GM23338 (cell line): ENCODE measurements around the gene VWCE.
"Not testable (repeated sequence)": the region's sequence is repeated elsewhere in the genome, so short reads cannot be mapped to it uniquely, and the experiment has no call there.

ENCODE experiments used
- CTCF ChIP-seq, 2 experiments: fragments of 200-600 bp in 1 of 2; sonication (generic) in 1 of 2; conservative IDR thresholded peaks; 2 replicates each; pipeline versions ENCODE4 v1.5.1 to v1.6.1; 2016 to 2017; ENCODE audit warnings: antibody characterized with exemption in 2 of 2, low read depth in 2 of 2, mild to moderate bottlenecking in 2 of 2, moderate library complexity in 1 of 2
- ETS1 ChIP-seq: IDR thresholded peaks from 2 replicates; pipeline ENCODE4 v1.6.1; 2016; ENCODE audit warnings: antibody characterized with exemption
- EZH2 ChIP-seq: fragments of 200-600 bp; sonication (generic); IDR thresholded peaks from one replicate; pipeline ENCODE4 v1.8.0; 2017; ENCODE audit warnings: antibody characterized with exemption, mild to moderate bottlenecking, low read depth; ENCODE audit not compliant: unreplicated experiment
- JUNB ChIP-seq: IDR thresholded peaks from one replicate; pipeline ENCODE4 v1.6.1; 2016; ENCODE audit warnings: antibody characterized with exemption; ENCODE audit not compliant: unreplicated experiment
- POLR2AphosphoS5 ChIP-seq: IDR thresholded peaks from 2 replicates; pipeline ENCODE4 v1.6.1; 2016; ENCODE audit warnings: antibody characterized with exemption, low read depth
- REST ChIP-seq: IDR thresholded peaks from one replicate; pipeline ENCODE4 v1.6.1; 2018; ENCODE audit warnings: antibody characterized with exemption; ENCODE audit not compliant: unreplicated experiment
- ZNF462 ChIP-seq: fragments of 250-450 bp; sonication (Bioruptor Pico); IDR thresholded peaks from 2 replicates; pipeline ENCODE4 v1.5.0; 2020; ENCODE audit warnings: mild to moderate bottlenecking, moderate library complexity

- not testable (repeated sequence) for TF ChIP-seq CTCF (conservative IDR thresholded peaks at IDR 0.05; ENCODE audit: low read depth in 2 of 2); EZH2; ETS1; ZNF462 (CRISPR knock-in tag); JUNB; POLR2AphosphoS5; REST
These were observed 83.7 kb downstream of the VWCE start for GRCh38 chr11:61211327-61211952.
